BLaER1 (cell line): Measurements from ENCODE around the gene GGA1.

Experiments
- H3K27ac ChIP-seq: shearing (Covaris generic); formaldehyde crosslinking; 2 replicates; pipeline ENCODE4 v1.8.1; 2022
- H3K27me3 ChIP-seq: shearing (Covaris generic); formaldehyde crosslinking; 2 replicates; pipeline ENCODE4 v1.8.1; 2022
- H3K36me3 ChIP-seq: shearing (Covaris generic); formaldehyde crosslinking; 2 replicates; pipeline ENCODE4 v1.8.1; 2022
- H3K4me1 ChIP-seq: shearing (Covaris generic); formaldehyde crosslinking; 2 replicates; pipeline ENCODE4 v1.8.1; 2022
- H3K4me2 ChIP-seq: shearing (Covaris generic); formaldehyde crosslinking; 2 replicates; pipeline ENCODE4 v1.8.1; 2022
- H3K4me3 ChIP-seq: shearing (Covaris generic); formaldehyde crosslinking; 2 replicates; pipeline ENCODE4 v1.8.1; 2022
- H3K9ac ChIP-seq: shearing (Covaris generic); formaldehyde crosslinking; 2 replicates; pipeline ENCODE4 v1.8.1; 2022
- H3K9me3 ChIP-seq: shearing (Covaris generic); formaldehyde crosslinking; 2 replicates; pipeline ENCODE4 v1.8.1; 2022
- H4K20me1 ChIP-seq: shearing (Covaris generic); formaldehyde crosslinking; 2 replicates; pipeline ENCODE4 v1.8.1; 2022
- Cebpa-rat ChIP-seq: shearing (Covaris generic); IDR thresholded peaks from 2 replicates; pipeline ENCODE4 v1.8.1; 2022

GGA1 gene

DNA sequence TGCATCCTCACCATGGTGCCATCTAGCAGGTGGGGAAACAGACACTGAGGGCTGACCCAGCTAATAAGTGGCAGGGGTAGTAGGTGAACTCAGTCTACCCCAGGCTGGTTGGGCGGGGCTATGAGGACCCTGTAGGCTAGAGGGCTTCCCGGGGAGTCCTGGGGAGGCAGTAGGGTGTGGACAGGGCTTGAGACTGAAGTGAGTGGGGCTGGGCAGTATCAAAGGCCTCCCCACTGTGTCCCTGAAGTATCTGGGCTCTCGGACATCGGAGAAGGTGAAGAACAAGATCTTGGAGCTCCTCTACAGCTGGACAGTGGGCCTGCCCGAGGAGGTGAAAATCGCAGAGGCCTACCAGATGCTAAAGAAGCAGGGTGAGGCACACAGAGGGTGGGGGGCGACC, 11.4 kb downstream of the GGA1 start:
- peaks cover 33% of the 10 kb centered on the region for H3K4me1 ChIP-seq
- H3K36me3 ChIP-seq = peaks cover 87% of the 10 kb centered on the region
- no peak overlapping the region for H3K27ac ChIP-seq
- H3K4me2 ChIP-seq = no peak overlapping the region
- H3K4me3 ChIP-seq = no peak overlapping the region
- H3K9ac ChIP-seq = 0 out of 2 replicates have a peak overlapping the region, but pooled peaks have one; percentile 24
- H3K9me3 ChIP-seq = no peaks in the 10 kb centered on the region
- no peaks in the 10 kb centered on the region for H4K20me1 ChIP-seq
- H3K27me3 ChIP-seq = no peaks in the 10 kb centered on the region
- no peak for TF ChIP-seq Cebpa-rat

DNA sequence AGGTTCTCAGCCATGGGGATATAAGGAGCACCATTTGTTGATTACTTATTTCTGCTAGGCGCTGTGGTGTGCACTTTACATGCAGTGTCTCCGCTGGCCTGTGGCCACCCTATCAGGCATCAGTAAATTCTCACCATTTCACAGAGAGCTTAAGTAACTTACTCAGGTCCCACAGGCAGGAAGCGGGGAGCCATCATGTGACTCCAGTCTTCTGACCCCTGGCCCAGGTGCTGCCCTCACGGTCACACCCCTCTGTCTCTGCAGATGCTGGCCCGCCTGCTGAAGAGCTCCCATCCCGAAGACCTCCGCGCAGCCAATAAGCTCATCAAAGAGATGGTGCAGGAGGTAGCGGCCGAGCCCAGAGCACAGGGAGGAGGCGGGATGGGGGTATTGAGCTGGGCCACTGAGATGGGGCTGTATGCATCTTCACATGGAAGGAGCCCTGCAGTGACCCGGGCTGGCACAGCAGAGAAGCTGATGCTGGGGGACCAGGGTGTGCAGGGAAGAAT, 12.8 kb downstream of the GGA1 start:
- Histone ChIP-seq H3K9ac (0 out of 2 replicates have a peak overlapping the region, but pooled peaks have one; percentile 3), H3K27me3 (no peaks in the 10 kb centered on the region), H3K4me3 (no peak overlapping the region), H3K9me3 (no peaks in the 10 kb centered on the region), H3K36me3 (peaks cover 73% of the 10 kb centered on the region), H3K4me2 (no peak overlapping the region), H3K27ac (no peak overlapping the region), H4K20me1 (no peaks in the 10 kb centered on the region), H3K4me1 (peaks cover 48% of the 10 kb centered on the region)
- TF ChIP-seq Cebpa-rat = no peak

GRCh38 chr22:37623075-37624016, 14.7 kb downstream of the GGA1 start:
- TF ChIP-seq Cebpa-rat = no peak
- peaks cover 54% of the 10 kb centered on the region for H3K36me3 ChIP-seq
- H3K9me3 ChIP-seq = no peaks in the 10 kb centered on the region
- H3K27me3 ChIP-seq = no peaks in the 10 kb centered on the region
- H3K27ac ChIP-seq = peak overlapping the region; percentile 92
- H4K20me1 ChIP-seq = no peaks in the 10 kb centered on the region
- H3K4me2 ChIP-seq = peak overlapping the region; percentile 90
- no peak overlapping the region for H3K4me3 ChIP-seq
- H3K9ac ChIP-seq = peak overlapping the region; percentile 70
- H3K4me1 ChIP-seq = peaks cover 57% of the 10 kb centered on the region

DNA sequence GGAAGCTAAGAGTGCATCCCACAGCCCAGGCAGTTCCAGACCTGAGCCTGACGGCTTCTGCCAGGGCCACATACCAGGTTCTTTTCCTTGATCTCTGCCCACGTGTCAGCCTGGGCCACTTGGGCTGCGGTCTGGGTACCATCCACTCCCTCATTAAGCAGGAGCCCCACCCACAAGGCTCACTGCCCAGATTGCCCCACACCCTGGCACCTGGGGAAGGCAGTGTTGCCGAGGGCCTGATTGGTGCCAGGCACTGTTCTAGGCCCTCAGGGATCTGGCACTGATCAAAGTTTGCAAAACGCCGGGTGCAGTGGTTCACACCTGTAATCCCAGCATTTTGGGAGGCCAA, 15.4 kb downstream of the GGA1 start:
- peak overlapping the region; percentile 70 for H3K9ac ChIP-seq
- peak overlapping the region; percentile 90 for H3K4me2 ChIP-seq
- peaks cover 52% of the 10 kb centered on the region for H3K36me3 ChIP-seq
- peak overlapping the region; percentile 92 for H3K27ac ChIP-seq
- no peaks in the 10 kb centered on the region for H3K27me3 ChIP-seq
- H3K9me3 ChIP-seq = no peaks in the 10 kb centered on the region
- H3K4me1 ChIP-seq = peaks cover 61% of the 10 kb centered on the region
- no peak; the same call in 1 of the 2 replicates for TF ChIP-seq Cebpa-rat
- no peaks in the 10 kb centered on the region for H4K20me1 ChIP-seq
- no peak overlapping the region for H3K4me3 ChIP-seq

DNA sequence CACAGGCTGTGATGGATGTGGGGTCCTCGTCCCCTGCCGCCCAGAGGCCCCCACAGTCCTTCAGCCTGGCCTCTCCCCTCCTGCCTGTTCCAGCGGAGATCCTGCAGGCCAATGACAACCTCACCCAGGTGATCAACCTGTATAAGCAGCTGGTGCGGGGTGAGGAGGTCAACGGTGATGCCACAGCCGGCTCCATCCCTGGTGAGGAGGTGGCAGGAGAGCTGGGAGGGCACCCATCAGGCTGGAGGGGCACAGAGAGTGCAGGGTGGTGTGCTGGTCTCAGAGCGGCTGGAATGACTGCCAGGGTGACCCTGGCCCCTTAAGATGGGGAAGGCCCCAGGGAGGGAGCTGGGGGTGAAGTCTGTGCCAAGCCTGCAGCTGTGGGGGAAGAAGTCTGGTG, 16.2 kb downstream of the GGA1 start:
- H3K9ac ChIP-seq = peak overlapping the region; percentile 70
- no peaks in the 10 kb centered on the region for H3K27me3 ChIP-seq
- peak overlapping the region; percentile 42; the same call in 1 of the 2 replicates for H3K4me3 ChIP-seq
- H4K20me1 ChIP-seq = no peaks in the 10 kb centered on the region
- H3K36me3 ChIP-seq = peaks cover 52% of the 10 kb centered on the region
- peak overlapping the region; percentile 90 for H3K4me2 ChIP-seq
- no peak for TF ChIP-seq Cebpa-rat
- H3K9me3 ChIP-seq = no peaks in the 10 kb centered on the region
- peaks cover 70% of the 10 kb centered on the region for H3K4me1 ChIP-seq
- H3K27ac ChIP-seq = peak overlapping the region; percentile 92

- H3K27ac ChIP-seq = peak overlapping the region; percentile 92
- H3K36me3 ChIP-seq = peaks cover 52% of the 10 kb centered on the region
- H3K9me3 ChIP-seq = no peaks in the 10 kb centered on the region
- TF ChIP-seq Cebpa-rat = no peak
- H3K27me3 ChIP-seq = no peaks in the 10 kb centered on the region
- H3K4me3 ChIP-seq = peak overlapping the region; percentile 52; the same call in 1 of the 2 replicates
- peak overlapping the region; percentile 70 for H3K9ac ChIP-seq
- peaks cover 79% of the 10 kb centered on the region for H3K4me1 ChIP-seq
- peak overlapping the region; percentile 90 for H3K4me2 ChIP-seq
- H4K20me1 ChIP-seq = no peaks in the 10 kb centered on the region
These were observed 17.1 kb downstream of the GGA1 start for GRCh38 chr22:37625737-37626136.

GRCh38 chr22:37626144-37626543, 17.5 kb downstream of the GGA1 start:
- Histone ChIP-seq H3K4me3 (peak overlapping the region; percentile 52), H3K27me3 (no peaks in the 10 kb centered on the region), H3K4me2 (peak overlapping the region; percentile 90), H3K9ac (peak overlapping the region; percentile 70), H3K27ac (peak overlapping the region; percentile 92), H3K4me1 (peaks cover 83% of the 10 kb centered on the region), H3K36me3 (peaks cover 52% of the 10 kb centered on the region), H3K9me3 (no peaks in the 10 kb centered on the region), H4K20me1 (no peaks in the 10 kb centered on the region)
- TF ChIP-seq Cebpa-rat = no peak

- Histone ChIP-seq H3K27ac (peak overlapping the region; percentile 92), H3K9ac (peak overlapping the region; percentile 70)
These were observed 18.0 kb downstream of the GGA1 start for GRCh38 chr22:37626556-37627075.

GRCh38 chr22:37627121-37627520, 18.5 kb downstream of the GGA1 start:
- Histone ChIP-seq H3K9ac (peak overlapping the region; percentile 70), H3K4me2 (peak overlapping the region; percentile 90), H3K4me3 (peak overlapping the region; percentile 52), H3K27me3 (no peaks in the 10 kb centered on the region), H3K27ac (peak overlapping the region; percentile 92), H3K4me1 (peaks cover 92% of the 10 kb centered on the region), H3K9me3 (no peaks in the 10 kb centered on the region), H4K20me1 (no peaks in the 10 kb centered on the region), H3K36me3 (peaks cover 52% of the 10 kb centered on the region)
- no peak for TF ChIP-seq Cebpa-rat

More at GRCh38 chr22:37626556-37627075, 18.0 kb downstream of the GGA1 start:
- H3K4me1 ChIP-seq = peaks cover 87% of the 10 kb centered on the region
- H3K9me3 ChIP-seq = no peaks in the 10 kb centered on the region
- H4K20me1 ChIP-seq = no peaks in the 10 kb centered on the region
- no peaks in the 10 kb centered on the region for H3K27me3 ChIP-seq
- no peak for TF ChIP-seq Cebpa-rat
- H3K36me3 ChIP-seq = peaks cover 52% of the 10 kb centered on the region
- H3K4me3 ChIP-seq = peak overlapping the region; percentile 52
- peak overlapping the region; percentile 90 for H3K4me2 ChIP-seq

DNA sequence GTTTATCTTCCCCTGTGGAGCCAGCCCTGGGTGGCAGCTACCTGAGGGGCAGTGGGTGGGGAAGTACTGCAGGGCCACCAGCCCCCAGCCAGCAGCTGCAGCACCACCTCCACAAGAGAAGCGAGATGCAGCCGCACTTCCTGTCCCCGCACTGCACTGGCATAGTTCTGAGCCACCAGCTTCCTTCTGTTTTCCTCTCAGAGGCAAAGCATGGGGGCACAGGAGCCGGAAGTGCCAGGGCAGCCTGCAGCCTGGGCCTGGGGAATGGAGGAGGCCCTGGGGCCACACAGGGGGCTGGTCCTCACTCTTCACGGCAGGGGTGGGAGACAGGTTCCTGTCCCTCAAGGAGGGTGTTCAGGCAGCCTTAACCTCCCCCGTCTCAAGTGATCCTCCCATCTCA, 18.9 kb downstream of the GGA1 start:
- Histone ChIP-seq H3K27me3 (no peaks in the 10 kb centered on the region), H3K9me3 (no peaks in the 10 kb centered on the region), H3K4me2 (peak overlapping the region; percentile 90), H3K36me3 (peaks cover 51% of the 10 kb centered on the region), H3K27ac (peak overlapping the region; percentile 92), H3K9ac (peak overlapping the region; percentile 70), H3K4me3 (peak overlapping the region; percentile 52), H4K20me1 (no peaks in the 10 kb centered on the region), H3K4me1 (peaks cover 97% of the 10 kb centered on the region)
- TF ChIP-seq Cebpa-rat = no peak
